ENCODE results near the gene MATCAP1. TPM values are rescaled to one million over a fixed set of nuclear protein-coding genes. Genes with fewer than 3 reads are reported as not detected.

The MATCAP1 gene
- total RNA-seq, 2 donors from 2014 or later, result 50.2 to 63.8 TPM

DNA sequence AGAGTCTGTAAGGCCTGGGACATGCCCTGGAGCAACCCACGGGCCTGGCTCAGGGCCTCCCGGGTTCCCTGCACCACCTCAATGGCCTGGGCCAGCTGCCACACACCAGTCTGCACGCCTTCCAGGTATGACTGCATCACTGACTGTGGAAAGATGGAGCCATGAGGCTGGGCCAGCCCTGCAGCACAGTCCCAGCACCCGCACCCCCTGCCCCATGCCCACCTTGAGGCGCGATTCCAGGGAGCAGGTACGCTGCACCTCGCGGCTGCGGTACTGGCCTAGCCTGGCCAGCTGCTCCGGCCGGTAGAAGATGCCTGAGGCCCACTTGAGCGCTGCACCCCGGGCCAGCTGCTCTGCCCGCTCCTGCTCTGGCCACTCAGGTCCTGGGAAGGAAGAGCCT lies 5.0 kb upstream of the MATCAP1 start:
- WGBS, 2 experiments (ENCODE audit: insufficient coverage in 1 of 2, insufficient read length in 1 of 2), result 88 to 91% methylated on average over 5 to 15 of the region's 15 CpGs

DNA sequence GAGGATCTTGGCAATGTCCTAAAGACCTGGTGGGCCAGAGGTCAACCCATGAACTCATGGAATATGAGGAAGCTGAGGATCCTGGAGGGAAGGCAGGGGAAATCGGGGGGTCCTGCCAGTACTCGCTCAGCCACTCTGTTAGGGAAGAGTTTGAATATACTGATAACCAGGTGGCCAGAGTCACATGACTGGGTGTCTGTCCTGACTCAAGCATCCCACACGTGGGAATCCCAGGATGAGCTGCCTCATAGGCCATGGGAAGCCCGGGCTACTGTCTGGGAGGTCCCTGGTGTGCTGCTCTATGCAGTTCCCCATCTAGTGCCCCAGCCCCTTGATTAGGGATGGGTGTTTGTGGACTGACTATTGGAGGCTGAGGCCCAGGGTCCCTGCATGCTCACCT lies 4.6 kb upstream of the MATCAP1 start:
- H3K9me3 ChIP-seq (ENCODE audit: control insufficient read depth, low read length), result no peaks in the 10 kb centered on the region
- Mint-ChIP-seq H3K27me3 (ENCODE audit: insufficient read depth) (peaks cover 23% of the 10 kb centered on the region), H3K9me3 (no peaks in the 10 kb centered on the region), H3K4me1 (peaks cover 20% of the 10 kb centered on the region), H3K27ac (no peak overlapping the region), H3K36me3 (ENCODE audit: low read depth) (peaks cover 4% of the 10 kb centered on the region), H3K4me3 (no peak overlapping the region)
- DNase-seq, result no peak
- H3K27me3 ChIP-seq (ENCODE audit: control insufficient read depth, insufficient read depth, low read length, poor library complexity, severe bottlenecking), result peaks cover 21% of the 10 kb centered on the region
- no peak overlapping the region for H3K9ac ChIP-seq (ENCODE audit: extremely low read depth, low read length, poor library complexity, severe bottlenecking)
- no peak overlapping the region for H3K4me3 ChIP-seq (ENCODE audit: low read length)
- WGBS, 2 experiments (ENCODE audit: insufficient coverage in 1 of 2, insufficient read length in 1 of 2), result 89 to 90% methylated on average over 4 of the region's 4 CpGs
- no peak overlapping the region for H3K27ac ChIP-seq (ENCODE audit: low read depth, low read length)
- TF ChIP-seq CTCF (conservative IDR thresholded peaks at IDR 0.05), result no peak
- H3K4me1 ChIP-seq (ENCODE audit: control insufficient read depth, insufficient read depth, low read length), result peaks cover 11% of the 10 kb centered on the region
- H3K36me3 ChIP-seq (ENCODE audit: control insufficient read depth, insufficient read depth, low read length), result peaks cover 3% of the 10 kb centered on the region

More for the DNA sequence above, 5.0 kb upstream of the MATCAP1 start:
- Mint-ChIP-seq H3K27ac (no peak overlapping the region), H3K9me3 (no peaks in the 10 kb centered on the region), H3K4me1 (peaks cover 20% of the 10 kb centered on the region), H3K4me3 (no peak overlapping the region), H3K27me3 (ENCODE audit: insufficient read depth) (peaks cover 23% of the 10 kb centered on the region), H3K36me3 (ENCODE audit: low read depth) (peaks cover 9% of the 10 kb centered on the region)
- TF ChIP-seq CTCF (conservative IDR thresholded peaks at IDR 0.05), result no peak
- H3K4me1 ChIP-seq (ENCODE audit: control insufficient read depth, insufficient read depth, low read length), result peaks cover 12% of the 10 kb centered on the region
- DNase-seq, result no peak
- H3K4me3 ChIP-seq (ENCODE audit: low read length), result no peak overlapping the region
- no peaks in the 10 kb centered on the region for H3K9me3 ChIP-seq (ENCODE audit: control insufficient read depth, low read length)
- H3K9ac ChIP-seq (ENCODE audit: extremely low read depth, low read length, poor library complexity, severe bottlenecking), result no peak overlapping the region
- H3K27me3 ChIP-seq (ENCODE audit: control insufficient read depth, insufficient read depth, low read length, poor library complexity, severe bottlenecking), result peaks cover 21% of the 10 kb centered on the region
- H3K36me3 ChIP-seq (ENCODE audit: control insufficient read depth, insufficient read depth, low read length), result peaks cover 8% of the 10 kb centered on the region
- no peak overlapping the region for H3K27ac ChIP-seq (ENCODE audit: low read depth, low read length)

DNA sequence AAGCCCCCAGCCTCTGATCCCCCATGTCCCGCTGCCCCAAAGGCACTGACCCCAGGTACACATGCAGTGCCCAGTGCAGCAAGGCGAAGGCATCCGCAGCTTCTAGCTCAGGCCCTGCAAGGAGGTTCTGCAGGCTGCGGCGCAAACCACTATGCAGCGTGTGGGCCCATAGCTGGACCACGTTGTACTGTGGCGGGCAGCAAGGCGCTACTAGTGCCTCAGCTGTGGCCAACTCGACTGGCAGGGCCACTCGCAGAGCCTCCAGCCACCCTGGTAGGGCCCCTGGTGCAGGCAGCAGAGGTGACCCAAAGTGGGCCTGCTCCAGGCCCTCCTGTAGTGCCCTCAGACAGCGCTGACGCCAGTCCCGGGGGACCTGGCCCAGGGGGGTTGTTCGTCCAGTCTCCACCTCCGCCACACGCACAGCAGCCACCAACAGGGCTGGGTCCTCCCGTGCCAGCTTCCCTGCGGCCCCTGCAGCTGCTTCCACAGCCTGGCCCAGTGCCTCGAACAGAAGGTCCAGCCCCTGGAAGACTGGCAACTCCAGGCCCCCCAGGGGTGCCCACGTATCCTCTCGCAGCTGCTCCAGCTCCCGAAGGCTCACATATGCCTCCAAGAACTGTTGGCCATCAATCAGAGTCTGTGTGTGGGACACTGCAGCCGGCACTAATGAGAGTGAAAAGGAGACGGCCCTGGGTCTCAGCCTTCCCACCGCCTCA lies 3.6 kb upstream of the MATCAP1 start:
- no peak for DNase-seq
- Mint-ChIP-seq H3K9me3 (no peaks in the 10 kb centered on the region), H3K4me3 (no peak overlapping the region), H3K27ac (no peak overlapping the region), H3K4me1 (peaks cover 14% of the 10 kb centered on the region), H3K36me3 (ENCODE audit: low read depth) (no peaks in the 10 kb centered on the region), H3K27me3 (ENCODE audit: insufficient read depth) (peaks cover 23% of the 10 kb centered on the region)
- Histone ChIP-seq H3K36me3 (ENCODE audit: control insufficient read depth, insufficient read depth, low read length) (no peaks in the 10 kb centered on the region), H3K27me3 (ENCODE audit: control insufficient read depth, insufficient read depth, low read length, poor library complexity, severe bottlenecking) (peaks cover 21% of the 10 kb centered on the region), H3K4me3 (ENCODE audit: low read length) (no peak overlapping the region), H3K27ac (ENCODE audit: low read depth, low read length) (no peak overlapping the region), H3K4me1 (ENCODE audit: control insufficient read depth, insufficient read depth, low read length) (peaks cover 8% of the 10 kb centered on the region), H3K9ac (ENCODE audit: extremely low read depth, low read length, poor library complexity, severe bottlenecking) (no peak overlapping the region), H3K9me3 (ENCODE audit: control insufficient read depth, low read length) (no peaks in the 10 kb centered on the region)
- no peak for TF ChIP-seq CTCF (conservative IDR thresholded peaks at IDR 0.05)
- 92 to 93% methylated on average over 23 to 26 of the region's 26 CpGs for WGBS, 2 experiments (ENCODE audit: insufficient coverage in 1 of 2, insufficient read length in 1 of 2)

Data from endodermal cell (in vitro differentiated cells).